ENCODE data around the gene TEC.

GRCh38 chr4:48270951-48271473 lies 1.4 kb upstream of the TEC start:
- TF ChIP-seq EZH2 (IDR thresholded peaks at IDR 0.05; ENCODE audit: insufficient read depth, poor library complexity, severe bottlenecking) (no peak), EZH2phosphoT487 (IDR thresholded peaks at IDR 0.05; ENCODE audit: insufficient read depth, low read depth) (no peak)
